K562 (cell line): Measurements from ENCODE around the gene LRRC74B. TPM values are rescaled to one million over a fixed set of nuclear protein-coding genes. Genes with fewer than 3 reads are reported as not detected.

Experiments used
- ARHGAP35 ChIP-seq: fragments of 450-650 bp; IDR thresholded peaks from 2 replicates; pipeline ENCODE4 v1.6.1; 2018; ENCODE audit not compliant: partially characterized antibody
- BRF2 ChIP-seq: IDR thresholded peaks from 3 replicates; pipeline ENCODE4 v1.6.1; 2011; ENCODE audit warnings: borderline replicate concordance, mild to moderate bottlenecking; ENCODE audit not compliant: insufficient read length, insufficient read depth
- CLOCK ChIP-seq: fragments of 250-450 bp; sonication (Bioruptor Pico); IDR thresholded peaks from 2 replicates; pipeline ENCODE4 v1.4.0; 2020; ENCODE audit warnings: mild to moderate bottlenecking, moderate library complexity, borderline replicate concordance
- CUX1 ChIP-seq: fragments of 200-800 bp; sonication (Bioruptor generic); IDR thresholded peaks from 2 replicates; pipeline ENCODE4 v1.6.1; 2016; ENCODE audit warnings: missing genetic modification characterization, missing compliant biosample characterization
- GTF2A2 ChIP-seq: IDR thresholded peaks from 2 replicates; pipeline ENCODE4 v1.6.1; 2016; ENCODE audit warnings: mild to moderate bottlenecking, missing genetic modification characterization, missing compliant biosample characterization
- IRF2 ChIP-seq: sonication (generic); formaldehyde crosslinking; IDR thresholded peaks from 2 replicates; pipeline ENCODE4 v1.8.1; 2022; ENCODE audit warnings: mild to moderate bottlenecking, missing genetic modification reagents
- MCM3 ChIP-seq: fragments of 450-650 bp; IDR thresholded peaks from 2 replicates; pipeline ENCODE4 v1.6.1; 2016
- PTBP1 ChIP-seq: fragments of 200-400 bp; formaldehyde crosslinking; IDR thresholded peaks from 2 replicates; pipeline ENCODE4 v1.6.1; 2017; ENCODE audit warnings: low read depth, low read length
- RFX5 ChIP-seq: IDR thresholded peaks from 2 replicates; pipeline ENCODE4 v1.6.1; 2011; ENCODE audit warnings: low read depth, mild to moderate bottlenecking, improper control_type of control experiment, low read length
- SMARCA5 ChIP-seq: fragments of 450-650 bp; IDR thresholded peaks from 2 replicates; pipeline ENCODE4 v1.6.1; 2016
- TARDBP ChIP-seq: fragments of 450-650 bp; IDR thresholded peaks from 2 replicates; pipeline ENCODE4 v1.6.1; 2016
- ZC3H4 ChIP-seq: sonication (generic); formaldehyde crosslinking; IDR thresholded peaks from 2 replicates; pipeline ENCODE4 v1.9.0; 2021; ENCODE audit warnings: missing genetic modification reagents, borderline replicate concordance
- ZNF436 ChIP-seq: fragments of 250-450, 450-650 bp; sonication (Bioruptor Pico); formaldehyde crosslinking; IDR thresholded peaks from 2 replicates; pipeline ENCODE4 v1.7.0; 2020; ENCODE audit warnings: mild to moderate bottlenecking
- ZNF609 ChIP-seq: sonication (generic); formaldehyde crosslinking; IDR thresholded peaks from 2 replicates; pipeline ENCODE4 v1.8.1; 2023; ENCODE audit warnings: missing genetic modification reagents, mild to moderate bottlenecking, borderline replicate concordance
- polyA plus RNA-seq, 8 experiments: library from polyadenylated mRNA; depleted of rRNA in 4 of 8; stranded (reverse) in 5 of 8; unstranded in 3 of 8; fragments of >200 nt; fragmentation: Nextera tagmentation in 2 of 8; fragmentation: Illumina TruSeq in 1 of 8; extraction: Ambion mirVana in 2 of 8; extraction: Trizol in 1 of 8; gene quantifications; 2 replicates each; pipeline versions ENCODE4 v1.2.1 to v1.2.3, GENCODE V29; 2011 to 2014; ENCODE audit warnings: inconsistent platforms in 1 of 8, missing spikeins in 1 of 8
- total RNA-seq, 7 experiments: library from RNA; depleted of rRNA in 6 of 7; stranded (reverse); fragments of >200 nt in 6 of 7; fragmentation: Illumina TruSeq in 2 of 7; extraction: Trizol in 2 of 7; gene quantifications; 2 replicates each; pipeline versions ENCODE4 v1.2.1 to v1.2.3, GENCODE V29; 2011 to 2021; ENCODE audit warnings: low replicate concordance in 1 of 7

Gene LRRC74B
- total and polyA plus RNA-seq, 9 of the 15 experiments (the other 6 are each of a cell fraction or from before 2014, with no cell fraction given) = not detected

- TF ChIP-seq ZC3H4 (CRISPR knock-in tag) = peak; percentile 65; the same call in 1 of the 2 replicates
- no peak for TF ChIP-seq SMARCA5
- no peak for TF ChIP-seq ZNF609 (CRISPR knock-in tag)
- no peak for TF ChIP-seq ZNF436 (CRISPR knock-in tag)
- no peak for TF ChIP-seq BRF2
- TF ChIP-seq RFX5 = no peak
- no peak for TF ChIP-seq PTBP1
- TF ChIP-seq IRF2 = 0 out of 2 replicates have a peak, but pooled peaks have one; percentile 68
- peak; percentile 6; the same call in 1 of the 2 replicates for TF ChIP-seq MCM3
- no peak for TF ChIP-seq TARDBP
- no peak for TF ChIP-seq CLOCK (CRISPR knock-in tag)
- TF ChIP-seq GTF2A2 (tag) = no peak
- no peak for TF ChIP-seq ARHGAP35
- no peak for TF ChIP-seq CUX1 (CRISPR knock-in tag)
Measured at GRCh38 chr22:21080435-21081137, 34.8 kb downstream of the LRRC74B start (continued).
